ENCODE results near the gene SPATA45.
A peak's percentile ranks its signal among the peaks of the same experiment; 100 is the strongest.

Gene SPATA45

DNA sequence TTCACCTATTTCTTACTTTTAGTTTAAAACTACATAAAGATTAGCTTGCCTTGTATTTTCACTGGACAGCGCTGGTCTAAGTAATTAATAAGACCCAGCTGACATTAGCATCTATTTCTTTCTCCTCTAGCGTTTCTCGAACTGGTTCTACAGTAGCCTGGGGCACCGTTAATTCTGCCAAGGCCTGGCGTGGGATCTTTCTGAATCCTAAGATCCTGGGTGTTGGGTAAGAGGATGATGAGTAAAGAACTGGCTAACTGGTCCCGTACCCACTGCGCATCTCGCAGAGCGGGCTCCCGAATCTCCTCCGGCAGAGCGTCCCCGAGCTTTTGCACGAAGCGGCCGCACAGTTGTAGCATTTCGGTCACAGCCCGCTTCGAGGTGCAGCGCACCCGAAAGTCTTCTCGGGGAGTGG is 56.2 kb downstream of the SPATA45 start:
- peaks cover 66% of the 10 kb centered on the region for H3K79me2 ChIP-seq (ENCODE audit: insufficient read depth, low read length)
- H3K4me2 ChIP-seq (ENCODE audit: low read depth, low read length, poor library complexity, severe bottlenecking): peak overlapping the region; percentile 97
- H3K9ac ChIP-seq (ENCODE audit: low read length): peak overlapping the region; percentile 97
- H3K36me3 ChIP-seq (ENCODE audit: low read length): peaks cover 14% of the 10 kb centered on the region; the same call in 1 of the 2 replicates
- H3K9me3 ChIP-seq (ENCODE audit: insufficient read depth, low read length): no peaks in the 10 kb centered on the region
- H3F3A ChIP-seq (ENCODE audit: insufficient read depth): peaks cover 26% of the 10 kb centered on the region
- TF ChIP-seq, protein P1, sequence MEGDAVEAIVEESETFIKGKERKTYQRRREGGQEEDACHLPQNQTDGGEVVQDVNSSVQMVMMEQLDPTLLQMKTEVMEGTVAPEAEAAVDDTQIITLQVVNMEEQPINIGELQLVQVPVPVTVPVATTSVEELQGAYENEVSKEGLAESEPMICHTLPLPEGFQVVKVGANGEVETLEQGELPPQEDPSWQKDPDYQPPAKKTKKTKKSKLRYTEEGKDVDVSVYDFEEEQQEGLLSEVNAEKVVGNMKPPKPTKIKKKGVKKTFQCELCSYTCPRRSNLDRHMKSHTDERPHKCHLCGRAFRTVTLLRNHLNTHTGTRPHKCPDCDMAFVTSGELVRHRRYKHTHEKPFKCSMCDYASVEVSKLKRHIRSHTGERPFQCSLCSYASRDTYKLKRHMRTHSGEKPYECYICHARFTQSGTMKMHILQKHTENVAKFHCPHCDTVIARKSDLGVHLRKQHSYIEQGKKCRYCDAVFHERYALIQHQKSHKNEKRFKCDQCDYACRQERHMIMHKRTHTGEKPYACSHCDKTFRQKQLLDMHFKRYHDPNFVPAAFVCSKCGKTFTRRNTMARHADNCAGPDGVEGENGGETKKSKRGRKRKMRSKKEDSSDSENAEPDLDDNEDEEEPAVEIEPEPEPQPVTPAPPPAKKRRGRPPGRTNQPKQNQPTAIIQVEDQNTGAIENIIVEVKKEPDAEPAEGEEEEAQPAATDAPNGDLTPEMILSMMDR (IDR thresholded peaks at IDR 0.05; ENCODE audit: insufficient read depth, low read length, poor library complexity, severe bottlenecking): no peak
- no peak for TF ChIP-seq EZH2phosphoT487 (conservative IDR thresholded peaks at IDR 0.05; ENCODE audit: low read length)
- peak overlapping the region; percentile 98 for H3K4me3 ChIP-seq (ENCODE audit: insufficient read depth, low read length, poor library complexity, severe bottlenecking)
- H2AFZ ChIP-seq (ENCODE audit: low read depth, low read length, severe bottlenecking): peak overlapping the region; percentile 92
- H3K27me3 ChIP-seq (ENCODE audit: low read length): no peaks in the 10 kb centered on the region
- no peaks in the 10 kb centered on the region for H4K20me1 ChIP-seq (ENCODE audit: low read depth, low read length)
- H3K27ac ChIP-seq (ENCODE audit: low read depth, low read length): peak overlapping the region; percentile 80
- H3K9me2 ChIP-seq (replicated peaks; ENCODE audit: insufficient read depth, low read length): no peaks in the 10 kb centered on the region

DNA sequence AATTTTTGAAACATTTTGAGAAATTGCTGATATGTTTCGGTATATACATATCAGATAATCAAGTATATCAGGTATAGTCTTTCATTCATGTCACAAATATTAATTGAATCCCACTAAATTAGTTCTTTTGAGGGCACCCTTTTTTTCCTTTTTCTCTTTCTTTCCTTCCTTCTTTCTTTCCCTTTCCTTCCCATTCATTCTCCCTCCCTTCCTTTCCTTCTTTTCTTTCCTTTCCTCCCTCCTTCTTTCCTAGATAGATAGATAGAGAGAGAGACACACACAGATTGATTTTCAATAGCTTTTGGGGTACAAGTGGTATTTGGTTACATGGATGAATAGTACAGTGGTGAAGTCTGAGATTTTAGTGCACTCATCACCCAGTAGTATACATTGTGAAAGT is 61.6 kb downstream of the SPATA45 start:
- peaks cover 37% of the 10 kb centered on the region for H3K36me3 ChIP-seq (ENCODE audit: low read length)
- H3K4me2 ChIP-seq (ENCODE audit: low read depth, low read length, poor library complexity, severe bottlenecking): no peak overlapping the region
- H3K27me3 ChIP-seq (ENCODE audit: low read length): no peaks in the 10 kb centered on the region
- H3K27ac ChIP-seq (ENCODE audit: low read depth, low read length): no peak overlapping the region
- H4K20me1 ChIP-seq (ENCODE audit: low read depth, low read length): no peaks in the 10 kb centered on the region
- H3K9me2 ChIP-seq (replicated peaks; ENCODE audit: insufficient read depth, low read length): no peaks in the 10 kb centered on the region
- no peak overlapping the region for H3K4me3 ChIP-seq (ENCODE audit: insufficient read depth, low read length, poor library complexity, severe bottlenecking)
- no peak for TF ChIP-seq EZH2phosphoT487 (conservative IDR thresholded peaks at IDR 0.05; ENCODE audit: low read length)
- TF ChIP-seq, protein P1 (IDR thresholded peaks at IDR 0.05; ENCODE audit: insufficient read depth, low read length, poor library complexity, severe bottlenecking): no peak
- H3K9me3 ChIP-seq (ENCODE audit: insufficient read depth, low read length): no peaks in the 10 kb centered on the region
- no peak overlapping the region for H2AFZ ChIP-seq (ENCODE audit: low read depth, low read length, severe bottlenecking)
- H3K79me2 ChIP-seq (ENCODE audit: insufficient read depth, low read length): peaks cover 43% of the 10 kb centered on the region
- peaks cover 14% of the 10 kb centered on the region for H3F3A ChIP-seq (ENCODE audit: insufficient read depth)
- H3K9ac ChIP-seq (ENCODE audit: low read length): no peak overlapping the region

DNA sequence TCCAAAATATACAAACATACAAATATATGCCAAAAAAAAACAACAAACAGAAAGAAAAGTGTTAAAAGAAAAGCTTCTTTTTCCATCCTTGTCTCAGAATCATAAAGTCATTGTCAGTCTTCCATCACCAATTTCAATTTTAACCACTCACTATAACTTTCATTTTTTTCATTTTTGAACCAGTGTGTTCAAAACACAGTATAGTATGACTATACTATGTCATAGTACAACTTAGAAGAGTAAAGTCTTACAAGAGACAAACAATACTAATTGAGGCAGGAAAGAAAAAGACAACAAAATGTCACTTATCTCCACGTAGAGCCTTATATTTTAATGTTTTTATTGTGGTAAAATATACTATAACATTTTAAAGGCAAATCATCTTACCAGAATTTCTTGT is 63.5 kb downstream of the SPATA45 start:
- Histone ChIP-seq H3K4me3 (ENCODE audit: insufficient read depth, low read length, poor library complexity, severe bottlenecking) (no peak overlapping the region), H4K20me1 (ENCODE audit: low read depth, low read length) (no peaks in the 10 kb centered on the region), H3F3A (ENCODE audit: insufficient read depth) (peaks cover 10% of the 10 kb centered on the region), H2AFZ (ENCODE audit: low read depth, low read length, severe bottlenecking) (no peak overlapping the region), H3K27ac (ENCODE audit: low read depth, low read length) (no peak overlapping the region), H3K36me3 (ENCODE audit: low read length) (peaks cover 42% of the 10 kb centered on the region), H3K27me3 (ENCODE audit: low read length) (no peaks in the 10 kb centered on the region), H3K9ac (ENCODE audit: low read length) (no peak overlapping the region), H3K4me2 (ENCODE audit: low read depth, low read length, poor library complexity, severe bottlenecking) (no peak overlapping the region), H3K9me3 (ENCODE audit: insufficient read depth, low read length) (no peaks in the 10 kb centered on the region), H3K9me2 (replicated peaks; ENCODE audit: insufficient read depth, low read length) (no peaks in the 10 kb centered on the region), H3K79me2 (ENCODE audit: insufficient read depth, low read length) (peaks cover 26% of the 10 kb centered on the region)
- TF ChIP-seq, protein P1 (IDR thresholded peaks at IDR 0.05; ENCODE audit: insufficient read depth, low read length, poor library complexity, severe bottlenecking): no peak
- TF ChIP-seq EZH2phosphoT487 (conservative IDR thresholded peaks at IDR 0.05; ENCODE audit: low read length): no peak
